Kidney (tissue), 14 donors: Measurements from ENCODE around the gene TBX19. TPM values are rescaled to one million over a fixed set of nuclear protein-coding genes. Genes with fewer than 3 reads are reported as not detected.

ENCODE experiments used
- DNase-seq, 5 donors: peaks; one replicate each; pipeline ENCODE4 v3.0.0-alpha.2; 2013 to 2020
- FAIRE-seq: peaks from 2 replicates; lab custom pipeline; 2012; peaks lifted over from hg19 to GRCh38; lab: Jason Lieb, UNC
- H3K27ac ChIP-seq, 2 donors: one replicate each; pipeline ENCODE4 v1.7.0; 2013; ENCODE audit warnings: low read depth in 2 of 2, low read length in 2 of 2, inconsistent platforms in 1 of 2
- H3K27me3 ChIP-seq: one replicate; pipeline ENCODE4 v1.7.1; 2013; ENCODE audit warnings: low read length, inconsistent platforms; ENCODE audit not compliant: control insufficient read depth, insufficient read depth
- H3K36me3 ChIP-seq, 3 donors: one replicate each; pipeline versions ENCODE4 v1.7.0 to v1.7.1; 2013; ENCODE audit warnings: low read length in 3 of 3, control low read depth in 1 of 3, inconsistent platforms in 1 of 3; ENCODE audit not compliant: insufficient read depth in 3 of 3, control insufficient read depth in 2 of 3
- H3K4me1 ChIP-seq, 3 donors: one replicate each; pipeline versions ENCODE4 v1.7.0 to v1.7.1; 2013; ENCODE audit warnings: low read length in 3 of 3, inconsistent platforms in 1 of 3, low read depth in 1 of 3; ENCODE audit not compliant: control insufficient read depth in 2 of 3, insufficient read depth in 2 of 3
- H3K4me3 ChIP-seq, 3 donors: one replicate each; pipeline versions ENCODE4 v1.7.0 to v1.8.1; 2013; ENCODE audit warnings: low read length in 3 of 3, control low read depth in 1 of 3, inconsistent platforms in 1 of 3
- H3K9ac ChIP-seq, 3 donors: one replicate each; pipeline versions ENCODE4 v1.7.0 to v1.7.1; 2013; ENCODE audit warnings: low read length in 3 of 3, control low read depth in 1 of 3, inconsistent platforms in 1 of 3
- H3K9me3 ChIP-seq, 3 donors: one replicate each; pipeline versions ENCODE4 v1.7.0 to v1.7.1; 2013; ENCODE audit warnings: low read length in 3 of 3, control low read depth in 1 of 3, inconsistent platforms in 1 of 3; ENCODE audit not compliant: control insufficient read depth in 2 of 3, insufficient read depth in 1 of 3
- intact Hi-C: fragments of 100-400 bp; cut with DNase I; formaldehyde crosslinking; loops from one replicate; pipeline ENCODE4 v1.11.1; 2022
- polyA plus RNA-seq: library from polyadenylated mRNA; stranded (reverse); fragments of 350-450 nt; fragmentation: Illumina TruSeq; extraction: RNeasy Lipid Tissue Mini Kit (QIAGEN cat#74804); gene quantifications from one replicate; pipeline ENCODE4 v1.2.3, GENCODE V29; 2014; ENCODE audit warnings: low read depth, low replicate concordance; ENCODE audit not compliant: insufficient read depth
- total RNA-seq: library from RNA; stranded (reverse); fragmentation: NEBNext Ultra II Directional; extraction: Animal tissue kit (Norgen Biotek cat#: 25700); gene quantifications from one replicate; pipeline ENCODE4 v1.2.1, GENCODE V29; 2021
- TF ChIP-seq, protein P1 (sequence below): IDR thresholded peaks from 3 replicates; pipeline ENCODE4 v1.5.1; 2012; ENCODE audit warnings: mild to moderate bottlenecking, moderate library complexity, borderline replicate concordance; ENCODE audit not compliant: insufficient read depth; ENCODE audit errors: extremely low read depth
- donor health status: control.
- donor health status: control.
- donor health status: control.
- donor health status: control.
- donor health status: control.
- donor health status: DM: yes; HTN: yes; CAD: no.
- donor health status: Normal renal cell carcinoma (clear cell type).

The TBX19 gene
- total and polyA plus RNA-seq, 2 donors from 2014 or later: 1.6 to 2.0 TPM

DNA sequence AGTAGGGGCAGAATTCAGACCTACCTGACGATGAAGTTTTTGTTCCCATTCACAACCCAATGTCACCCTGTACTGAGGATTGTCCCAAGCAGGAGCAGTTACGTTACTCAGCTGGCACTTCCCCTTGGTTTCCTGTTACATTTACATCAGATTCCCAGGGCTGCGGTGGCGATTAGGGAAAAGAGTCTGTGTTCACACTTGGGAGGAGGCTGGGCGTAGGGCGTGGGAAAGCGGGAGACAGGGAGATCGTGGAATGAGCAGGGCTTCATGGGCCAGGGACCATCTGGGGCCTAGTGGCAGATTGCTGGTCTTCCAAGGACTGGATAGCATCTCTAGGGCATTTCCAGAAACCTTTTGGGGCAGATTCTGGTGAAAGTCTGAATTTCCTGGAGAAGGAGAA is 39.0 kb downstream of the TBX19 start:
- Histone ChIP-seq H3K27me3 (no peaks in the 10 kb centered on the region), H3K36me3 (no peaks in the 10 kb centered on the region), H3K27ac (no peak overlapping the region), H3K9ac (no peak overlapping the region), H3K4me3 (no peak overlapping the region), H3K9me3 (no peaks in the 10 kb centered on the region), H3K4me1 (no peaks in the 10 kb centered on the region)
- TF ChIP-seq, protein P1, sequence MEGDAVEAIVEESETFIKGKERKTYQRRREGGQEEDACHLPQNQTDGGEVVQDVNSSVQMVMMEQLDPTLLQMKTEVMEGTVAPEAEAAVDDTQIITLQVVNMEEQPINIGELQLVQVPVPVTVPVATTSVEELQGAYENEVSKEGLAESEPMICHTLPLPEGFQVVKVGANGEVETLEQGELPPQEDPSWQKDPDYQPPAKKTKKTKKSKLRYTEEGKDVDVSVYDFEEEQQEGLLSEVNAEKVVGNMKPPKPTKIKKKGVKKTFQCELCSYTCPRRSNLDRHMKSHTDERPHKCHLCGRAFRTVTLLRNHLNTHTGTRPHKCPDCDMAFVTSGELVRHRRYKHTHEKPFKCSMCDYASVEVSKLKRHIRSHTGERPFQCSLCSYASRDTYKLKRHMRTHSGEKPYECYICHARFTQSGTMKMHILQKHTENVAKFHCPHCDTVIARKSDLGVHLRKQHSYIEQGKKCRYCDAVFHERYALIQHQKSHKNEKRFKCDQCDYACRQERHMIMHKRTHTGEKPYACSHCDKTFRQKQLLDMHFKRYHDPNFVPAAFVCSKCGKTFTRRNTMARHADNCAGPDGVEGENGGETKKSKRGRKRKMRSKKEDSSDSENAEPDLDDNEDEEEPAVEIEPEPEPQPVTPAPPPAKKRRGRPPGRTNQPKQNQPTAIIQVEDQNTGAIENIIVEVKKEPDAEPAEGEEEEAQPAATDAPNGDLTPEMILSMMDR: no peak
- intact Hi-C loops: no loop called here
- FAIRE-seq (no peak), DNase-seq (peak in 3 of 5 donors; percentile 21 to 63 (median 37))

DNA sequence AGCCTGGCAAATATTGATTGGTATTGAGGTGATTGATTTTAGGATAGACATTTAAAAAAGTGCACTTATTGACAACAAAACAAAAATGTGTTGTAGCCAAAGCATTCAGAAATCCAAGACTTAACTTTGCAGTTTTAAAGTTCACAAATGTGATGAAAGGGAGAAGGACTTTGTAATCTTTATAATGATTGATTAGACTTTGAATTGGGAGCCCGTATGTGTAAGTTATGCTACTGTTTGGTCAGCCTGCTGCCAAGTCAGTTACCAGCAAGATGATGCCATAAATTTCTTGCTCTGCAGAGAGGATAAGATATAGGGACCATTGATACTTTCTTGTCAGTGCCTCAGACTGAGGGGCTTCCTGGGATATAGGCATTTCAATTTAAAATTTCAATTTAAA is 39.5 kb downstream of the TBX19 start:
- TF ChIP-seq, protein P1: no peak
- Histone ChIP-seq H3K4me3 (no peak overlapping the region), H3K27me3 (no peaks in the 10 kb centered on the region), H3K9me3 (no peaks in the 10 kb centered on the region), H3K27ac (no peak overlapping the region), H3K9ac (no peak overlapping the region), H3K36me3 (no peaks in the 10 kb centered on the region), H3K4me1 (no peaks in the 10 kb centered on the region)
- no peak for DNase-seq
- FAIRE-seq: no peak
- intact Hi-C loops: no loop called here

DNA sequence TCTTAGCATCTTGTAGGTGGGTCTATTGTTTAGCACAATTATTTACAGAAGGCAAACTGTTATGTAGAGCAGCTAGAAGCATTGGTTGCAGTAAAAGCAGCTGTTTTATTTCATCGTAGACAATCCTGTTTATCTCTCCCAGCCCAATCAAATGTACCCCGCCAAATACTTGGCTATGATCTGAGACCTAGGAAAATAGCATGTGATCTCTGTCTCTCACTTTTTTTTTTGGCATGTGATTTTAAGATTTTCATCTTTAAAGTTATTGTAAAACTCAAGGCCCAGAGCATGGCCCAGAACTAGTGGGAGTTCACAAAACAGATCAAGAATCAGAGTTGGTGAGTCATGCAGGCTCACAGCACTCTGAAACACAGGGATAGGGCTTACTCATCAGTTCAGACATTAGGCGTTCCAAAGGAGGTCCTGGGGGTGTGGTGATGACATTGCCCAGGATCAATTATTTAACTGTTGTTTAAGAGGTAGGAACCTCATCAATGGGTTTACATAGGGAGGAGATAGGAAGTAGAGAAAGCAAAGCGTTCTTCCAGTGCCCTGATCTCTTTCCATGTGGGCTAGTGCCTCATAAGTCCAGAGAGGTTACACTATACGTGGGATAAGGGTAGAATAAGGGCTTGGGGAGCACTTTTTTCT is 40.2 kb downstream of the TBX19 start:
- DNase-seq: peak in 2 of 5 donors; percentile 19 to 48
- peak overlapping the region in 1 of 2 donors; percentile 30 for H3K27ac ChIP-seq

More for the DNA sequence above, 40.2 kb downstream of the TBX19 start:
- no peak overlapping the region for H3K9ac ChIP-seq
- TF ChIP-seq, protein P1: no peak
- H3K27me3 ChIP-seq: no peaks in the 10 kb centered on the region
- intact Hi-C loops: no loop called here
- no peaks in the 10 kb centered on the region for H3K4me1 ChIP-seq
- H3K9me3 ChIP-seq: no peaks in the 10 kb centered on the region
- no peak for FAIRE-seq
- no peaks in the 10 kb centered on the region for H3K36me3 ChIP-seq
- H3K4me3 ChIP-seq: no peak overlapping the region
